ENCODE results near the gene GCNT4. TPM values are rescaled to one million over a fixed set of nuclear protein-coding genes. Genes with fewer than 3 reads are reported as not detected.

The GCNT4 gene
- polyA plus RNA-seq, 3 donors, result 0.01 TPM; not detected in 2

DNA sequence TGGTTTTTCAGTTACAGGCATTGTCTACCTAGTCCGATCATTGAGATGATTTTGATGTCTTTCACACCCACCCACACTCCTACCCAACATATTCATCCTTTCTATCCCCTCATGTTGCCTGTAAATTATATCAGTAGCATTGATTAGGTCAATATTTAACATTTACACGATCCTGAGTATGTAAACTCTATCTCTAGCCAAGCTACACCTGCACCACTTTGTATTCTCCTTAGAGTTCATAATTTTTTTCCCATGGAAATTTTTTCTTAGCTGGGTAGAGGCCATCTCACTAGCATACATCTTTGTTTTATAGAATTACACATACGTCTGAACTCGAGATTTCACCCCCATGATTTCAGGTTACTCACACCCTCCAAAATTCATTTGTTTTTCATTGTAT, 30.6 kb downstream of the GCNT4 start:
- peaks cover 8% of the 10 kb centered on the region for H3K4me1 Mint-ChIP-seq
- intact Hi-C loops (cut with micrococcal nuclease), result no loop called here

GRCh38 chr5:75021219-75021618, 31.1 kb downstream of the GCNT4 start:
- Mint-ChIP-seq H3K27me3 (ENCODE audit: low read depth in 3 of 3) (peaks cover 0 to 6% (median 2%) of the 10 kb centered on the region in 3 donors), H3K36me3 (no peaks in the 10 kb centered on the region), H3K4me1 (peaks cover 8% of the 10 kb centered on the region), H3K4me3 (no peak overlapping the region), H3K27ac (no peak overlapping the region), H3K9me3 (peaks cover 0 to 1% (median 0%) of the 10 kb centered on the region in 7 donors)
- 60% methylated on average over 2 of the region's 3 CpGs for WGBS (ENCODE audit: insufficient coverage)
- H3K36me3 ChIP-seq (replicated peaks in 1 of 2; ENCODE audit: control insufficient read depth in 1 of 2, insufficient read depth in 2 of 2, low read length in 2 of 2), result no peaks in the 10 kb centered on the region
- intact Hi-C loops (cut with micrococcal nuclease), result no loop called here
- H3K4me3 ChIP-seq (replicated peaks in 1 of 3; ENCODE audit: low read depth in 2 of 3, low read length in 3 of 3), result no peak overlapping the region
- H3K79me2 ChIP-seq (ENCODE audit: insufficient read depth, low read length), result no peaks in the 10 kb centered on the region
- H3K27ac ChIP-seq (ENCODE audit: low read depth in 1 of 2, low read length in 2 of 2), result no peak overlapping the region
- H3K27me3 ChIP-seq (ENCODE audit: control insufficient read depth in 2 of 2, insufficient read depth in 2 of 2, low read length in 2 of 2), result no peaks in the 10 kb centered on the region
- DNase-seq, result no peak
- no peak overlapping the region for H2AFZ ChIP-seq (ENCODE audit: insufficient read depth, low read depth, low read length, poor library complexity, severe bottlenecking)
- no peak overlapping the region for H3K9ac ChIP-seq (ENCODE audit: insufficient read depth, low read length, poor library complexity, severe bottlenecking)
- H3K9me3 ChIP-seq (replicated peaks in 1 of 2; ENCODE audit: control insufficient read depth in 1 of 2, insufficient read depth in 1 of 2, low read length in 2 of 2), result no peaks in the 10 kb centered on the region
- no peak for TF ChIP-seq CTCF (IDR thresholded peaks at IDR 0.05)
- H3K4me2 ChIP-seq (replicated peaks; ENCODE audit: extremely low read depth, low read length, poor library complexity, severe bottlenecking), result no peak overlapping the region
- H4K20me1 ChIP-seq (ENCODE audit: insufficient read depth, low read length), result no peaks in the 10 kb centered on the region
- H3K4me1 ChIP-seq (ENCODE audit: control insufficient read depth in 1 of 2, insufficient read depth in 2 of 2, low read length in 2 of 2), result no peaks in the 10 kb centered on the region

More for the DNA sequence above, 30.6 kb downstream of the GCNT4 start:
- Mint-ChIP-seq H3K27me3 (ENCODE audit: low read depth in 3 of 3) (peaks cover 0 to 6% (median 2%) of the 10 kb centered on the region in 3 donors), H3K4me3 (no peak overlapping the region), H3K9me3 (peaks cover 0 to 1% (median 0%) of the 10 kb centered on the region in 7 donors), H3K27ac (no peak overlapping the region), H3K36me3 (no peaks in the 10 kb centered on the region)
- H3K4me2 ChIP-seq (replicated peaks; ENCODE audit: extremely low read depth, low read length, poor library complexity, severe bottlenecking), result no peak overlapping the region
- no CpG with 5 or more reads among the region's 4 CpGs for WGBS (ENCODE audit: insufficient coverage)
- no peak overlapping the region for H3K9ac ChIP-seq (ENCODE audit: insufficient read depth, low read length, poor library complexity, severe bottlenecking)
- TF ChIP-seq CTCF (IDR thresholded peaks at IDR 0.05), result no peak
- DNase-seq, result no peak
- H3K27me3 ChIP-seq (ENCODE audit: control insufficient read depth in 2 of 2, insufficient read depth in 2 of 2, low read length in 2 of 2), result no peaks in the 10 kb centered on the region
- no peaks in the 10 kb centered on the region for H4K20me1 ChIP-seq (ENCODE audit: insufficient read depth, low read length)
- no peak overlapping the region for H3K4me3 ChIP-seq (replicated peaks in 1 of 3; ENCODE audit: low read depth in 2 of 3, low read length in 3 of 3)
- no peaks in the 10 kb centered on the region for H3K9me3 ChIP-seq (replicated peaks in 1 of 2; ENCODE audit: control insufficient read depth in 1 of 2, insufficient read depth in 1 of 2, low read length in 2 of 2)
- H3K36me3 ChIP-seq (replicated peaks in 1 of 2; ENCODE audit: control insufficient read depth in 1 of 2, insufficient read depth in 2 of 2, low read length in 2 of 2), result no peaks in the 10 kb centered on the region
- no peaks in the 10 kb centered on the region for H3K4me1 ChIP-seq (ENCODE audit: control insufficient read depth in 1 of 2, insufficient read depth in 2 of 2, low read length in 2 of 2)
- H3K79me2 ChIP-seq (ENCODE audit: insufficient read depth, low read length), result no peaks in the 10 kb centered on the region
- no peak overlapping the region for H2AFZ ChIP-seq (ENCODE audit: insufficient read depth, low read depth, low read length, poor library complexity, severe bottlenecking)
- H3K27ac ChIP-seq (ENCODE audit: low read depth in 1 of 2, low read length in 2 of 2), result no peak overlapping the region

All from CD14-positive monocyte (primary cell).